Fibroblast of skin of back (primary cell): ENCODE measurements around the gene CHST8.
"Not testable (repeated sequence)": the region's sequence is repeated elsewhere in the genome, so short reads cannot be mapped to it uniquely, and the experiment has no call there.

Experiments used
- DNase-seq: peaks from one replicate; pipeline ENCODE4 v3.0.0-alpha.2; 2013

Gene CHST8

DNA sequence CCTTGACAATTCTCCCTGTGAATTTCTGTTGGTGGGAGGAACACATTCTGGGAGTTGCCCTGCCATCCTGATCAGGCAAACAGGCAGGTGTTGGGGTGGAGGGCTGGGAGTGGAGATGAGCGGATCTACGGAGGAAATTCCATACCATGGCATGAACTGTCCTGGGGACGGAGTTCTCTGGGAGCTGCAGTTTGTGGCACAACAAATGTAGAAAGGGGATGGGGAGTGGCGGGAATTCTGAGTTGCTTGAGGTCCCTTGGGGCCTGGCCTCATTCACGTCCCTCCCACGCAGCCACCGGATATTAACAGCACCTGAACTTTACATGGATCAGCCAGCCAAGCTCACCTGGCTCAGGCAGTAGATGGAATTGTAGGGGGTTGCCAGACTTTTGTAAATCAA is 70.0 kb downstream of the CHST8 start:
- DNase-seq = no peak

DNA sequence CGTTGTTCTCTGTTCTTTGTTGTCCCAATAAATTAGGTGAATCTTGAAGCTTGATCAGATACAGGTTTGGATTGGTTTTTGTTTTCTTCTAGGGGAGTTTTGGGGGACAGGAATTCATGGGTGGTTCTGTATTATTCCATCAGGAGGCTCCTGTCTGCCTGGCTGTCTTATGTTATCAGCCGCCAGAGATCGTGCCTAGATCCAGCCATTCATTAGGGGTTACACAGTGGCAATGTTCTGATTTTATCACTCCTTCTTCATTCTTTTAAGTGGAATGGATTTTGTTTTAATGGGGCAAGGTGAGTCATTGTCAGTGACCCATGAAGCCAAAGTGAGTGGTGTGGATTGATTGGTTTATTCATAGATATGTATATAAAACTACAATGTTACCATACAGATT is 71.9 kb downstream of the CHST8 start:
- no peak for DNase-seq

DNA sequence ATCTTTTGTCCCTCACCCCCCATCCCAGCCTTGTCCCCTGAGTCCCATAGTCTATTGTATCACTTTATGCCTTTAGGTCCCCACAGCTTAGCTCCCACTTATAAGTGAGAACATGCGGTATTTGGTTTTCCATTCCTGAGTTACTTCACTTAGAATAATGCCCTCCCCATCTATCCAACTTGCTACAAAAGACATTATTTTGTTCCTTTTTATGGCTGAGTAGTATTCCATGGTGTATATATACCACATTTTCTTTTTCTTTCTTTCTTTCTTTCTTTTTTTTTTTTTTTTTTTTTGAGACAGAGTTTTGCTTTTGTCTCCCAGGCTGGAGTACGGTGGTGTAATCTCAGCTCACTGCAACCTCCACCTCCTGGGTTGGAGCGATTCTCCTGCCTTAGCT is 73.8 kb downstream of the CHST8 start:
- not testable (repeated sequence) for DNase-seq

DNA sequence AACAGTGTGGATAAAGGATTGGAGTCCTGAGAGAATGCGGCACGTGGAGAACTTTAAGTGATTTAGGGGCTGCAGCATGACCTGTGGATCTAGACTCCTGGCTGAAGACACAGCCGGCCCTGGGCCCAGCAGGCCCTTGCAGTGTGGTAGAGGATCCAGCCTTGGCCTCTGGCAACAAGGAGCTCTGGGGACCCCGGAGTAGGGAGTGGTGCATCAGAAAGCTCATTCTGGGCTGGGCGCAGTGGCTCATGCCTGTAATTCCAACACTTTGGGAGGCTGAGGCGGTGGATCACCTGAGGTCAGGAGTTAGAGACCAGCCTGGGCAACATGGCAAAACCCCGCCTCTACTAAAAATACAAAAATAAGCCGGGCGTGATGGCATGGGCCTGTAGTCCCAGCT is 76.0 kb downstream of the CHST8 start:
- DNase-seq = no peak

DNA sequence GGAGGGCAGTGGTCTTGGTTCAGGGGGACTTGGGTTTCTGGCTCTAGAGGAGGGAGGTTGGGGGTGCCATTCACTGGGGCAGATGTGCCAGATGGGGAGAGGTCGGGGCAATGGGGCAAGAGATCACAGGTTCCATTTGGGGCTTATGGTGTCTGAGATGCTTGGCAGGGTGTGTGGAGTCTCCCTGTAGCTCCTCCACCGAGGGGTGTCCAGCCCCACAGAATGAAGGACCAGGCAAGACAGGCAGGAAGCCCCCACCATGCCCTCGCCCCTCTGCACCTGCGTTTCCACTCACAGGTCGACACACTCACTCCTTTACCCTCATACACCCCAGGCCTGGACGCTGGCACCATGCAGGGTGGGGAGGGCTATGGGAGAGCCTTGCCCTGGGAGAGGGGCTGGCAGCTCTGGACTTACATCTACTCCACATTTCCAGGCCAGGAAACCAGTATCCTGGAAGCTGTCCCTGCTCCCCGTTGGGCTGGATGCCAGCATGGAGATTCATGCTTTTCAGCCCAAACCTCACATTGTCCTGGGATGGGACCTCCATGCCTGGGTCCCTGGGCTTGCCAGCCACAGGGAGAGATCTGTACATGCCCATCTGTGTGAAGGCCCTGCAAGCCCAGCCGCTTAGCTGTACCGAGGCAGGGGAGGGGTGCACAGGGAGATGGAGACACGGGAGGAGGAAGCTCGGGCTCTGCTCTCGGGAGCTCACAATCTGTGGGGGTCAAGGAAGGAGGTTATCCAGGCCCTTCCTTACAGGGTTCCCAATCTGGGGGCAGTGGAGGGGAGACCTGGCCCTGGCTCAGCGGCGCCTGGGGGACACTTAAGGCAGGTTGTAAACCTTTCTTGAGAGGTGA is 77.1 kb downstream of the CHST8 start:
- DNase-seq = no peak

DNA sequence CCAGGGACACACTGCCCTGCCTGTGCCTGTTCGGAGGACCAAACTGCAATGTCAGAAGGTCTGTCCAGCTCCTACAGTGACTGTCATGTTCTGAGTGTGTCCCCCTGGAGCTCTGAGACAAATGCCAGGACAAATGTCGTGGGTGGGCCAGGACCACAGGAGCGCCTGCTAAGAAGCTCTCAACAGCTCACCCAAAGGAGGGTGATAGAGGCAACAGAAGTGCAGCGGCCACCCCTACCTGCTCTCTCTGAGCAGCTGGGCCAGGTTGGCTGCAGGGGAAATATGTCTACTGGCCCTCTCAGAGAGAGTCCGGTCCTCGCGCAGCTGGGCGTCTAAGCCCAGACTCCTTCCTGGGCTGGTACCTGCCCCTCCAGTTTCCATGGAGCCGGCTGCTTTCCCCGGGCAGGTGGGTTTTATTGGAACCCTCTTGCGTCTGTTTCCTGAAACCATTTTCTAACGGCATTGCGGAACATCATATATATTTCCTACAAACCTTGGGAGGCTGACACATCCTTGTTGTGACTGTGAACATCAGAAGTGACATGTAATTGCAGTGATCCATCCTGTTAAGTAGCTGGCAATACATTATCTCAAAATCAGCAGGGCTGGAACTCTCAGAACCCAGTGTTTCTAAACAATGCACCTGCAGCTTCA is 78.1 kb downstream of the CHST8 start:
- DNase-seq = no peak

DNA sequence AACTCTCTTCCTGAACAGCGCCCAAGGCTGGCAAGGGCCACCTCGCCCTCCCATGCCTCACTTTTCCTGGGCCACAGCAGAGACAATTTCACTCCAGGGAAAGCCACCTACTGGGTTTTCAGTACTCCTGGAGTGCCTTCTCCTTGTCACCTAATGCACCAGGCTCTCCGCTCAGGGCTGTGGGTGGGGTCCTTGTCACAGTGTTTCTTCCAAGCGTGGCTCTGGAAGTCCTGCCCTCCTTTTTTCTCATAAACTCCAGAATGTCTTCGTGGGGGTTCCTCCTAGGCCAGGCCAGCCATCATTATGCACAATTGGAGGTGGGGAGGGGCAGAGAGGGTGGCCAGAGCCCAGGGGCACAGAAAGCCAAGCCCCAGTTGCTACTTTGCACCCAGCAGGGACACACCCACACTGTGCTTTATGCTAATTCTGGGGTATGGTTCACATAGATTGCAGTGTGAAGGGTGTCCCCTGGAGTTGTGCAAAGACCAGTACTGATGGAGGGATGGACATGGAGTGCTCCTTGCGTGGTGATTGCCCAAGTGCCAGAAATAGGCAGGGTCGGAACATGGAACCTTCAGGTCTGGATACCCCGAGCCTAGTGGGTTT is 78.8 kb downstream of the CHST8 start:
- DNase-seq = no peak

DNA sequence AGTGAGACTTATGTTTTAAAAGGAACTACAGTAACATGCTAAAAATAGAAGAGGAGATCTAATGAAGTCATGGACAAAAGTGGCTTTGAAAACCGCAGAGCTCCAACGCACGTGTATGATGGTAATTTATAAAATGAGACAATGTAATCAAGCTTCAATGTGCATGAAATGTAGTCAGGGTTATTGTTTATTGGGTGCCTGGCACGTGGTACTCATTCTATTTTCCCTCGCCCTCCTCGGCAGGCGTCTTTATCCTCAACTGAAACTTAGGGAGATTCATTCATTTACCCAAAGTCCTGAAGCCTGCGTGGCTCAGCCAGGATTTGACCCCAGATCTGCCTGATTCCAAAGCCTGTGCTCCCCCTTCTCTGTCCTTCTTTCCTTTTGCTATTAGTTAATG is 79.8 kb downstream of the CHST8 start:
- no peak for DNase-seq

DNA sequence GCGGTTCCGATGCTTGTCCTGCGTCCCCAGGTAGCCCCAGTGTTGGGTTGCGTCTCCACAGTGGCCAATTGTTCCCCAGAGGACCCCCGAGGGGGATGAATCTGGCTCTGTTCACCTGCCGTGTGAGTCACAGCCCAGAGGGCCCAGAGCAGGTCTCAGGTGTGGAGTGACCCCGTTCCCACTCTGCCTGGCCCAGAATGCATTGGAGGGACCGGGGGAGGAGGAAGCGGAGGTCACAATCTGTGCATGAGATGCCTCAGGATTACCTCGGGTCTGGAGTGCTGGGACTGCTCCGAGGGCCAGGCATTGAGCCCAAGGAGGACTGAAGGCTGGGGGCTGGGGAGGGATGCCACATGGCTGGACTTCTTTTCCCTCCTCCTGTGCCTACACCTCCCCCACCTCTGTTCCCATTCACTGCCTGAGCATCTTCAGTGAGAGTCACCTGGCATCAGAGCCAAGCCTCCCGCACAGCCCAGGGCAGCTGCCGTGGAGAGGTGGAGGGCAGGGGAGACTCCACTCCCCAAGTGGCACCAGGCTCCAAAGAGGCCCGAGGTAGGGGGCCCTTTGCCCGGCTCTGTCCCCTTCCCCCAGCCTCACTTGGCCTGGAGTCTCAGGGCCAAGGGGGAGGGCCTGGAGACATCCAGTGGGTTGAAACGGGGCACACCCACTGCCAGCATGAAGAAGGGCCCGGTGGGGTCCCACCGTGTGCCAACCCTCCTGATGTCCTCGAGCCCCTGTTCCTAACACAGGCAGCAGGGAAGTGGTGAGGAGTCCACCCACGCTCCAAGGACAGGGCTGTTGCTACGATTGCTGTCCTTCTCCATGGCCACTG is 81.1 kb downstream of the CHST8 start:
- DNase-seq = no peak

DNA sequence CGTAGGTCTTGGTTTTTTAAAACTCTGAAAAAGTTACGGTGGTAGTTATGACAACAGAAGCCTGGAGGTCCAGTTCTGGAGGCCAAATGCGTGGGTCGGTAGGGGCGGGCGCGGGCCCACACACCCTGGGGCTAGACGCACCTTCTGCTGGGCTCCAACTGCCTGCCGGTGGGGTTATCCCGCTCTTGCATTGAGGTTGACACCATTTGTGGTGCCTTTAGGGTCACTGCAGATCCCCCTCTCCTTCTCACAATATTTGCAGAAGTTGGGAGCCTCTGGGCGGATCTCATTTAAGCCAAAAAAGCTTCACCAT is 81.6 kb downstream of the CHST8 start:
- no peak for DNase-seq

DNA sequence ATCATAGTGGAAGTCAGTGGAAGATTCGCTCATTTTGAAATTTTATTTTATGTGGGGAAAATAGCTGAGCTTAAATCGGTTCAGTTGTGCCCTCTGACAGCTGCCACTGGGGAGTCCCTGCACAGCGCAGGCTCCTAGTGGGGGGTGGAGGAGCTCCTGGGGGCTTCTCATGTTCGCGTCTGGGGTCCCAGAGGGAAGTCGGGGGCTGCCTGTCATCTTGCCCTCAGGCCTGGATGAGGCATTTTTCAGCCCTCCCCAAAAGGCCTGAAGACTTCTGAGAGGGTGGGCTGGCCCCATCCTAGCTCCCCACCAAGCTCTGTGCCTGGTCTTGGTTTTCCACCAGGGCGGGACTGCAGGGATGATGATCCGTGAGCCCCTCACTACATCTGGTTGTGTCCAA is 82.1 kb downstream of the CHST8 start:
- DNase-seq = no peak

DNA sequence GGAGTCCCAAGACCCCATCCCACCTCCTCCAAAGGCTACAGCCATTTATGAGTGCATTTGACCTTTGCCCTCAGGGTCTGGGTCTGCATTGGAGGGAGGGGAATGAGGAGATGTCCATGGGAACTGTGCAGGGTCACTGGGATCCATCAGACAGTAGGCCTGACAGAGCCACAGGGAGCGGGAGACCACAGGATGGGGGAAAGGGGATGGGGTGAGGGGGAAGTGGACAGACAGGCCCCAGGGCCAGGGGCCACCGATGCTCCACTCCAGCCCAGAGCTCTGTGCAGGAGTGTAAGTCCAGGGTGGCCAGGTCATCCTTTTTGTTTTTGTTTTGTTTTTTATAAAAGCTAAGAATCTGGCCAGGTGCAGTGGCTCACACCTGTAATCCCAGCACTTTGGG is 82.5 kb downstream of the CHST8 start:
- no peak for DNase-seq

DNA sequence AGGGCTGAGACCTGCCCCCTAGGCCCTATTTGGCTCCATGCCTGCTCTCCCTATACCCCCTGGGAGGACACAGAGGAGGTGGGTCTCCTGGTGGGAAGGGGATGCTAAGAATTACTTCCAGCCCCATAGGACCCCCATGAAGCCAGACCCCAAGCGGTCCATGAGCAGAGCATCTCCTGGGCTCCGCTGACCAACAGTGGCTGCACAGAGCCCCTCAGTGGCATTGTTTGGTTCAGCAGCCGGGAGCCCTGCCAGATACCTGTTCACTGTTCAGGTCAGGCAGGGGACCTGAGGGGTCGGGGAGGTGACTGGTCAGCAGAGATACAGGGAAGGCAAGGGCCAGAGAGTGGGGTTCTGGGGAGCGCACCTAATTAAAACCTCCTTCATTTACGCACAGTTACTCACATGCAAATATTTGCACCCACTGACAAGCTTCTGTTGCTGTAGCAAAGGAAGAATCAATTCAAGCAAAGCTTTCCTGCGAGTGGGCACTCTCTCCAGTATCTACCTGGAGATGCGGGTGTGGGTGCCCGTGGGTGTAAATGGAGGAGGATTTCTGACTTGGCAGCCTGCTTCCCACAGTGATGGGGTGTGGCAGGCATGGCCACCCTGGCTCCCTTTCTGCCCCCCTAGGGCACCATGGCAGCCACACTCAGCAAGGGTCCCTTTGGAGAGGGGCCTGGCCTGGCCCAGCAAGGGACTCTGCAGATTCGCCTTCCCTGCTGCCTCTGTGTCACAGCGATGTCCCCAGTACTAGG is 83.5 kb downstream of the CHST8 start:
- DNase-seq = no peak

DNA sequence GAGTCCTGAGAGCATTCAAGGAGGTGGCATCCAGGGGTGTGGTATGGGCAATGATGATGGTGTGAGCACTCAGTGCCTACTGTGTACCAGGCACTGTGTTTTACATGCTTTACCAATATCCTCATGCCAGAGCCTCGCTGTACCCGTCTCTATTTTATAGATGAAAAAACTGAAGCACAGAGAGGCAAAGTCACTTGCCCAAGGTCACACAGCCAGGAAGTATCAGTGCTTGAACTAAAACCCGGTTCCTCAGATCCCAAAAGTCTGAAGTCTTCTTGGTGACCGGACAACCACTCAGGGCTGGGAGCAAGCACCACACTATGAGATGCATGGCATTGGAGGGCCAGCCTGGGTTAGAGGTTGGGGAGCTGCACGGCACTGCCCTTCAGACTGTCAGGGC is 84.1 kb downstream of the CHST8 start:
- DNase-seq = no peak

DNA sequence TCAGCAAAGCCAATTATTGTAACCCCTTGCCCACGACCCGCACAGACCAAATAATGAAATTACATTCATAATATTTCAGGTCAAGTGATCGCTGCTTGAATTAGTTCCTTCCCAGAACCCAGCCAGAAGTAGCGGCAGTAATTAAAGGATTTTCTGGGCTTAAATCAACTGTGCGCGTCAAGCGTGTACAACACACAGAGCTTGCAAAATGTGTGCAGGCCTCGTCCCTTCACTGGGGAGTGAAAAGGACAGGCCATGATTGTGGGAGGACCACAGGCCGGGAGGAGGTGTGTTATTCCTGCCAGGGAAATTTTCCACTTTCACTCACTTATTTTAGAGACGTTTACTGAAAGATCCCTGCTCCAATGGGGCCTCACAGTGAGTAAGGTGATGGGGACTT is 84.9 kb downstream of the CHST8 start:
- no peak for DNase-seq

DNA sequence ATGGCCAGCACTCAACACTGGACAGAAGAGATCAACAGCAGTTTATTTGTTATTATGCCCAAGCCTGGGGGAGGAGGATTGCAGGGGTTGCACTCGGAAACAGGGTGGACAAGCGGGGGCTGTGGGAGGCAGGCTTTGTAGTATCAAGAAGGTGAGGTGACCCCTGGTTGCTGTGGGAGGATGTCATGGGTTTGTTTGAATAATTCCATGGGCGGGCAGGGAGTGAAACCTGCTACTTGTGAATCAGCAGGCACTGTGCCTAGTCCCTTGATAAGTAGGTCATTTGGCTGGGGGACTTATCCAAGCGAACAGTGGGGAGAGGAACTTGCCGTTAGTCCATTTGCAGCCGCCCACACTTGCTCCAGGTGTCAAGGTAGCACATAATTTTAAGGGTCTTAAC is 90.5 kb downstream of the CHST8 start:
- DNase-seq = no peak

DNA sequence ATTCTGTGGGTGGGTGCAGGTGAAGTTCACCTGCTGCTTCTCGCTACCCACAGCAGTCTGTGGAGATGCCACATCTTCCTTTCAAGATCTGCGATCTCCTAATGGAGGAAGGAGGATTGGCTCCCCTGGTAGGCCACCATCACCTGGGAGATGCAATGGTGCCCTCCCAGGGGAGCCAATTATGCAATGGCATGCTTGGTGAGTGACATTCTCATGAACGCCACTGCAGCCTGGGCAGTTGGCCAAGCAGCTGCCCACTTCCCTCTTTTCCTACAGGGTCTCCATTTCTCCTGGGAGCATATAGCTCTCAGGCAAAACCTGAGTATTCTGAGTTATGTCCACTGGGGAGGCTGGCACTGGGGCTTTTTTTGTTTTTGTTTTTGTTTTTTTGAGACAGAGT is 91.4 kb downstream of the CHST8 start:
- no peak for DNase-seq

DNA sequence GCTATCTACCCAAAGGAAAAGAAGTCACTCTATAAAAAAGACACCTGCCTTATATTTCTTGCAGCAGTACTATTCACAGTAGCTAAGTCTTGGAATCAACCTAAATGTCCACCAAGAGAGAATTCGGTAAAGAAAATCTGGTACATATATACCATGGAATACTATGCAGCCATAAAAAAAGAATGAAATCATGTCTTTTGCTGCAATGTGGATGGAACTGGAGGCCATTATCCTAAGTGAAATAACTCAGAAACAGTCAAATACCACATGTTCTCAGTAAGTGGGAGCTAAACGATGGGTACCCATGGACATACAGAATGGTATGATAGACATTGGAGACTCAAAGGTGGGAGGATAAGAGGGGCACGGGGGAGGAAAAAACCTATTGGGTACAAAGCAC is 92.4 kb downstream of the CHST8 start:
- DNase-seq = no peak

DNA sequence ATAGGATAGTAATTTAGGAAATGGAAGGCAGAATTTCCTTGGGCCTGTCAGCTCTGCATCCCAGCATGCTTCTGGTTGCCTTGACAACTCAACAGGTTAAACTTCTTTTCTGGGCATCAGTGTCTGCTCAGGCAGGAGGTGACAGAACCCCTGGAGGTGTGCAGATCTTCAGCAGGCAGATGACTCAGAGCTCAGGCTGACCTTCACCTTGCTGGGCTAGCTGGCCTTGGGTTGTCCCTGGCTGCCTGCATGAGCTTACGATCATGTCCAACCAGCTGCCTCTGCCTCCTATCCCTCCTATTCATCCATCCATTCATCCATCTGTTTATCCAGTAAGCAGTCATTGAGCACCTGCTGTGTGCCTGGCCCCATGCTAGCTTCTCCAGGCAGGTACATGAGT is 93.7 kb downstream of the CHST8 start:
- no peak for DNase-seq

DNA sequence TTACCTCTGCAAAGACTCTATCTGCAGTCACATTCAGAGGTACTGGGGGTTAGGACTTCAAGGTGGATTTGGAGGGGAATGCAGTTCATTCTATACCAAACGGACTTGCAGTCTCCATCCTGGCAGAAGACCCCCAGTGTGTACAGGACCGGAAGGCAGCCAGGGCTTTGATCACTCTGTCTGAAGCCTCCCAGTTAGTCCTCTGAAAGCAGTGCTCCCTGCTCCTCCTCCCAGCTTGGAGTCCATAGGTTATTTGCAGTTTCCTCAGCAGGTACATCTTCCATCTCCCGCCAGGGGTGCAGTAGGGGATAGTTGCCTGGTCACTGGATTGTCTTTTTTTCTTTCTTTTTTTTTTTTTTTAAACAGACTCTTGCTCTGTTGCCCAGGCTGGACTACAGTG is 96.1 kb downstream of the CHST8 start:
- DNase-seq = no peak

DNA sequence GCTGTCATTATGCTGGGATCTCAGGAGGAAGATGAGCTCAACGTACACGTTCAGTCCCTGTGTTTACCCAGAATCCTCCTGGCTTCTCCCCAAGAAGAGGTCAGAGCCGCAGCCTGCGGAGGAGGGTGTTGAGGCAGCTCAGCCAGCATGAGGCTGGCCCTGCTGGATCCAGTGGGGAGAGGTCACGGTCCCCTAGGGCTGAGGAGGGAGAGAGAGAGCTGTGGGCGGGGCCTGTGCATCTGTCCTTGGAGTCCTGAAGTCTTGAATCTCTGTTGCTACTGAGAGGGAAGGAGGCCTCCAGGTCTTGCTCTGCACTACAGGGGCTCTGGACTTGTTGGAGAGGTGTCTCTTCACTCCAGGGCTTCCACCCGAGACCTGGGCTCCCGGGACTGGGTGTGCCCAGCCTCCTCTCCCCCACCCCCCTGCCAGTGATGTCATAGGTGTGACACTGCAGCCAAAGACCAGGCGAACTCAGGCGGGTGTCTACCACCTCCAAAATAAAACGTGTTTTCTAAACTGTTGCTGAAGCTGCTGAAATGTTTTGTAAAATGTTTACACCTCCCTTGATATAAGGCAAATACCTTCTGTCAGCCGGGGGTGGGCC is 97.0 kb downstream of the CHST8 start:
- no peak for DNase-seq
